Neural progenitor cell (in vitro differentiated cells): ENCODE measurements around the gene TRAPPC10. TPM values are rescaled to one million over a fixed set of nuclear protein-coding genes. Genes with fewer than 3 reads are reported as not detected.

Source experiments
- DNase-seq: peaks from one replicate; pipeline ENCODE4 v3.0.0-alpha.2; 2016; ENCODE audit warnings: low spot score
- H2AFZ ChIP-seq: fragments of 200-600 bp; sonication (generic); replicated peaks from 2 replicates; pipeline ENCODE4 v1.6.1; 2016; ENCODE audit warnings: antibody characterized with exemption
- H3F3A ChIP-seq: fragments of 200-600 bp; sonication (generic); 2 replicates; pipeline ENCODE4 v1.6.1; 2016; ENCODE audit warnings: antibody characterized with exemption, low read depth
- H3K27ac ChIP-seq: fragments of 200-600 bp; sonication (generic); 2 replicates; pipeline ENCODE4 v1.5.1; 2016; ENCODE audit warnings: mild to moderate bottlenecking
- H3K27me3 ChIP-seq: fragments of 200-600 bp; sonication (generic); 2 replicates; pipeline ENCODE4 v1.6.1; 2016; ENCODE audit warnings: mild to moderate bottlenecking, moderate library complexity
- H3K36me3 ChIP-seq: fragments of 200-600 bp; sonication (generic); 2 replicates; pipeline ENCODE4 v1.5.1; 2016
- H3K4me1 ChIP-seq: fragments of 200-600 bp; sonication (generic); 2 replicates; pipeline ENCODE4 v1.6.1; 2016; ENCODE audit warnings: mixed run types
- H3K4me2 ChIP-seq: fragments of 200-600 bp; sonication (generic); 2 replicates; pipeline ENCODE4 v1.6.1; 2016
- H3K4me3 ChIP-seq: fragments of 200-600 bp; sonication (generic); 2 replicates; pipeline ENCODE4 v1.5.1; 2016
- H3K79me2 ChIP-seq: fragments of 200-600 bp; sonication (generic); 2 replicates; pipeline ENCODE4 v1.6.1; 2016; ENCODE audit warnings: low read depth
- H3K9ac ChIP-seq: fragments of 200-600 bp; sonication (generic); 2 replicates; pipeline ENCODE4 v1.6.1; 2016
- H3K9me3 ChIP-seq: fragments of 200-600 bp; sonication (generic); 2 replicates; pipeline ENCODE4 v1.5.1; 2016; ENCODE audit warnings: low read depth
- H4K20me1 ChIP-seq: fragments of 200-600 bp; sonication (generic); 2 replicates; pipeline ENCODE4 v1.6.1; 2016; ENCODE audit warnings: low read depth
- H3K27ac Mint-ChIP-seq: 3 replicates; pipeline ENCODE4 v1.8.0; 2021; ENCODE audit warnings: mixed read lengths
- H3K27me3 Mint-ChIP-seq: 2 replicates; pipeline ENCODE4 v1.8.0; 2022; ENCODE audit warnings: low read depth, mild to moderate bottlenecking, inconsistent platforms, moderate library complexity, mixed read lengths; ENCODE audit not compliant: insufficient read depth
- H3K36me3 Mint-ChIP-seq: 3 replicates; pipeline ENCODE4 v1.8.0; 2021; ENCODE audit warnings: mixed read lengths
- H3K4me1 Mint-ChIP-seq: 3 replicates; pipeline ENCODE4 v1.8.0; 2021; ENCODE audit warnings: mixed read lengths
- H3K4me3 Mint-ChIP-seq: 3 replicates; pipeline ENCODE4 v1.8.0; 2021; ENCODE audit warnings: mild to moderate bottlenecking, moderate library complexity, mixed read lengths
- H3K9me3 Mint-ChIP-seq: 3 replicates; pipeline ENCODE4 v1.8.0; 2020; ENCODE audit warnings: mixed read lengths
- CTCF ChIP-seq: fragments of 200-600 bp; sonication (generic); IDR thresholded peaks from 2 replicates; pipeline ENCODE4 v1.5.1; 2017; ENCODE audit warnings: antibody characterized with exemption, mild to moderate bottlenecking
- EZH2 ChIP-seq: fragments of 200-600 bp; sonication (generic); IDR thresholded peaks from 2 replicates; pipeline ENCODE4 v1.6.1; 2017; ENCODE audit warnings: antibody characterized with exemption, mild to moderate bottlenecking, moderate library complexity
- EZH2phosphoT487 ChIP-seq: fragments of 200-600 bp; sonication (generic); IDR thresholded peaks from 2 replicates; pipeline ENCODE4 v1.6.1; 2017; ENCODE audit warnings: antibody characterized with exemption
- total RNA-seq: library from RNA; depleted of rRNA; stranded (reverse); fragments of >200 nt; gene quantifications from 2 replicates; pipeline ENCODE4 v1.2.3, GENCODE V29; 2015; ENCODE audit warnings: low replicate concordance

Gene TRAPPC10
- 19.8 and 23.2 TPM in 2 replicates for total RNA-seq

GRCh38 chr21:44011579-44012473, at the start of gene TRAPPC10:
TRAPPC10 (plus strand) TSS chr21:44012309; CDS start chr21:44012494, 185 bp downstream.
- H3K79me2 ChIP-seq: peaks cover 48% of the 10 kb centered on the region

GRCh38 chr21:43965911-43966585, 46.1 kb upstream of the TRAPPC10 start:
- no peak overlapping the region for H3K27ac ChIP-seq
- no peak for DNase-seq
- H3K36me3 ChIP-seq: no peaks in the 10 kb centered on the region

More at GRCh38 chr21:44011579-44012473, at the start of gene TRAPPC10:
- Histone ChIP-seq H3K9me3 (no peaks in the 10 kb centered on the region), H3K27ac (peak within 1 kb of the TSS; percentile 92), H3K4me2 (peak within 1 kb of the TSS; percentile 99), H3K4me1 (peaks cover 23% of the 10 kb centered on the region), H2AFZ (peak within 1 kb of the TSS; percentile 71), H3K36me3 (no peaks in the 10 kb centered on the region), H3K4me3 (peak within 1 kb of the TSS; percentile 89), H4K20me1 (peaks cover 32% of the 10 kb centered on the region), H3K9ac (peak within 1 kb of the TSS; percentile 95), H3K27me3 (no peaks in the 10 kb centered on the region), H3F3A (peaks cover 28% of the 10 kb centered on the region)
- Mint-ChIP-seq H3K9me3 (no peaks in the 10 kb centered on the region), H3K27ac (peak within 1 kb of the TSS; percentile 64), H3K4me1 (peaks cover 23% of the 10 kb centered on the region), H3K36me3 (no peaks in the 10 kb centered on the region), H3K27me3 (peaks cover 4% of the 10 kb centered on the region), H3K4me3 (peak within 1 kb of the TSS; percentile 93)
- no peak for TF ChIP-seq EZH2
- no peak for TF ChIP-seq EZH2phosphoT487
- TF ChIP-seq CTCF: no peak
- DNase-seq: peak; percentile 92

GRCh38 chr21:43966946-43967512, 45.1 kb upstream of the TRAPPC10 start:
- Mint-ChIP-seq H3K36me3 (peaks cover 17% of the 10 kb centered on the region), H3K27ac (no peak overlapping the region), H3K27me3 (peaks cover 5% of the 10 kb centered on the region), H3K4me1 (peaks cover 7% of the 10 kb centered on the region), H3K9me3 (peaks cover 6% of the 10 kb centered on the region), H3K4me3 (no peak overlapping the region)
- Histone ChIP-seq H3K36me3 (no peaks in the 10 kb centered on the region), H3K4me1 (peaks cover 3% of the 10 kb centered on the region), H3F3A (no peaks in the 10 kb centered on the region), H3K4me3 (no peak overlapping the region), H3K9ac (no peak overlapping the region), H3K4me2 (no peak overlapping the region), H3K9me3 (no peaks in the 10 kb centered on the region), H2AFZ (no peak overlapping the region), H4K20me1 (no peaks in the 10 kb centered on the region), H3K27me3 (no peaks in the 10 kb centered on the region), H3K79me2 (no peaks in the 10 kb centered on the region), H3K27ac (no peak overlapping the region)
- no peak for DNase-seq
- TF ChIP-seq CTCF: no peak
- no peak for TF ChIP-seq EZH2
- no peak for TF ChIP-seq EZH2phosphoT487

More at GRCh38 chr21:43965911-43966585, 46.1 kb upstream of the TRAPPC10 start:
- Histone ChIP-seq H3K4me3 (no peak overlapping the region), H3K9ac (no peak overlapping the region), H3K79me2 (no peaks in the 10 kb centered on the region), H3K4me2 (no peak overlapping the region), H3K9me3 (no peaks in the 10 kb centered on the region), H3F3A (no peaks in the 10 kb centered on the region), H2AFZ (no peak overlapping the region), H3K4me1 (peaks cover 3% of the 10 kb centered on the region), H4K20me1 (no peaks in the 10 kb centered on the region), H3K27me3 (no peaks in the 10 kb centered on the region)
- H3K4me1 Mint-ChIP-seq: peaks cover 7% of the 10 kb centered on the region
- H3K36me3 Mint-ChIP-seq: peaks cover 22% of the 10 kb centered on the region
- H3K4me3 Mint-ChIP-seq: no peak overlapping the region
- peaks cover 5% of the 10 kb centered on the region for H3K27me3 Mint-ChIP-seq
- H3K27ac Mint-ChIP-seq: peak overlapping the region; percentile 66
- TF ChIP-seq CTCF: no peak
- no peak for TF ChIP-seq EZH2
- no peak for TF ChIP-seq EZH2phosphoT487
- H3K9me3 Mint-ChIP-seq: peaks cover 6% of the 10 kb centered on the region
